HEK293 (cell line): Measurements from ENCODE around the gene PNLDC1.

Experiments
- CTCF ChIA-PET: fragments of 350-600 bp; formaldehyde crosslinking; extraction: SDS; loops from one replicate; lab custom pipeline; 2021; ENCODE audit warnings: antibody characterized with exemption; lab: Yijun Ruan, JAX
- POLR2A ChIA-PET: fragments of 300-600 bp; formaldehyde crosslinking; extraction: SDS; loops from one replicate; lab custom pipeline; 2020; ENCODE audit warnings: antibody characterized with exemption, inconsistent platforms; lab: Yijun Ruan, JAX
- H3K27ac ChIP-seq: fragments of 200-500 bp; sonication (Bioruptor generic); 2 replicates; pipeline ENCODE4 v1.5.1; 2014; ENCODE audit warnings: low read depth, low read length, control low read depth, inconsistent platforms; ENCODE audit errors: extremely low read depth
- H3K36me3 ChIP-seq, 2 experiments: fragments of 200-500 bp in 1 of 2; sonication (Bioruptor generic) in 1 of 2; 1 replicate in 1 of 2; 2 replicates in 1 of 2; pipeline ENCODE4 v1.5.1; 2014 to 2017; ENCODE audit warnings: inconsistent platforms in 2 of 2, low read length in 2 of 2; ENCODE audit not compliant: control insufficient read depth in 2 of 2, insufficient read depth in 1 of 2
- H3K4me1 ChIP-seq: fragments of 200-500 bp; sonication (Bioruptor generic); 2 replicates; pipeline ENCODE4 v1.5.1; 2014; ENCODE audit warnings: mild to moderate bottlenecking, low read length, inconsistent platforms; ENCODE audit not compliant: control insufficient read depth, insufficient read depth
- H3K4me3 ChIP-seq: 2 replicates; pipeline ENCODE4 v1.5.1; 2011; ENCODE audit warnings: low read depth, mild to moderate bottlenecking, control low read depth, low read length, moderate library complexity
- H3K9me3 ChIP-seq: fragments of 200-500 bp; sonication (Bioruptor generic); 2 replicates; pipeline ENCODE4 v1.5.1; 2014; ENCODE audit warnings: low read depth, low read length, inconsistent platforms; ENCODE audit not compliant: control insufficient read depth, insufficient read depth
- PRDM1 ChIP-seq: fragments of 450-650 bp; formaldehyde crosslinking; IDR thresholded peaks from 2 replicates; pipeline ENCODE4; 2016; ENCODE audit warnings: missing biosample characterization, missing genetic modification characterization
- SCRT2 ChIP-seq: fragments of 450-650 bp; formaldehyde crosslinking; IDR thresholded peaks from 2 replicates; pipeline ENCODE4 v1.5.1; 2016; ENCODE audit warnings: missing biosample characterization, missing genetic modification characterization
- SP7 ChIP-seq: fragments of 450-650 bp; formaldehyde crosslinking; IDR thresholded peaks from 2 replicates; pipeline ENCODE4 v1.5.1; 2016; ENCODE audit warnings: missing biosample characterization, missing genetic modification characterization
- ZNF138 ChIP-seq: fragments of 450-650 bp; formaldehyde crosslinking; IDR thresholded peaks from 2 replicates; pipeline ENCODE4 v1.5.1; 2016; ENCODE audit warnings: missing biosample characterization, missing genetic modification characterization, borderline replicate concordance
- ZNF19 ChIP-seq: fragments of 450-650 bp; formaldehyde crosslinking; IDR thresholded peaks from 2 replicates; pipeline ENCODE4; 2016; ENCODE audit warnings: missing biosample characterization, missing genetic modification characterization, low read depth
- ZNF324 ChIP-seq: fragments of 450-650 bp; formaldehyde crosslinking; IDR thresholded peaks from 2 replicates; pipeline ENCODE4 v1.5.1; 2016; ENCODE audit warnings: missing biosample characterization, missing genetic modification characterization
- ZNF335 ChIP-seq: fragments of 450-650 bp; formaldehyde crosslinking; conservative IDR thresholded peaks from 2 replicates; pipeline ENCODE4 v1.5.1; 2016; ENCODE audit warnings: missing biosample characterization, missing genetic modification characterization
- ZNF354C ChIP-seq: fragments of 450-650 bp; formaldehyde crosslinking; IDR thresholded peaks from 2 replicates; pipeline ENCODE4 v1.5.1; 2016; ENCODE audit warnings: missing biosample characterization, missing genetic modification characterization, low read depth, borderline replicate concordance
- ZNF366 ChIP-seq: fragments of 450-650 bp; formaldehyde crosslinking; conservative IDR thresholded peaks from 2 replicates; pipeline ENCODE4 v1.5.1; 2016; ENCODE audit warnings: missing biosample characterization, missing genetic modification characterization
- ZNF37A ChIP-seq: fragments of 450-650 bp; IDR thresholded peaks from 2 replicates; pipeline ENCODE4 v1.5.1; 2018; ENCODE audit warnings: missing biosample characterization, missing genetic modification characterization
- ZNF391 ChIP-seq: fragments of 450-650 bp; formaldehyde crosslinking; IDR thresholded peaks from 2 replicates; pipeline ENCODE4 v1.5.1; 2016; ENCODE audit warnings: low read depth, missing biosample characterization, missing genetic modification characterization, borderline replicate concordance
- ZNF560 ChIP-seq: fragments of 450-650 bp; formaldehyde crosslinking; IDR thresholded peaks from 2 replicates; pipeline ENCODE4 v1.5.1; 2017; ENCODE audit warnings: missing biosample characterization, missing genetic modification characterization, borderline replicate concordance
- TF ChIP-seq, protein P1 (sequence below): fragments of 450-650 bp; formaldehyde crosslinking; IDR thresholded peaks from 2 replicates; pipeline ENCODE4 v1.5.1; 2016; ENCODE audit warnings: missing biosample characterization, missing genetic modification characterization
- TF ChIP-seq, protein P2 (sequence below): IDR thresholded peaks from 2 replicates; pipeline ENCODE4 v1.6.1; 2011; ENCODE audit warnings: mild to moderate bottlenecking, low read depth, low read length, borderline replicate concordance
- TF ChIP-seq, protein P3 (sequence below): fragments of 450-650 bp; formaldehyde crosslinking; IDR thresholded peaks from 2 replicates; pipeline ENCODE4 v1.5.1; 2016; ENCODE audit warnings: missing biosample characterization, missing genetic modification characterization, low read depth
- TF ChIP-seq, protein P4 (sequence below): fragments of 450-650 bp; formaldehyde crosslinking; IDR thresholded peaks from 2 replicates; pipeline ENCODE4 v1.5.1; 2016; ENCODE audit warnings: missing biosample characterization, missing genetic modification characterization, borderline replicate concordance
- TF ChIP-seq, protein P5 (sequence below): fragments of 450-650 bp; formaldehyde crosslinking; IDR thresholded peaks from 2 replicates; pipeline ENCODE4; 2016; ENCODE audit warnings: missing biosample characterization, missing genetic modification characterization
- TF ChIP-seq, protein P6 (sequence below): fragments of 450-650 bp; formaldehyde crosslinking; IDR thresholded peaks from 2 replicates; pipeline ENCODE4 v1.5.1; 2016; ENCODE audit warnings: missing biosample characterization, missing genetic modification characterization, low read depth
- TF ChIP-seq, protein P7 (sequence below): fragments of 450-650 bp; formaldehyde crosslinking; IDR thresholded peaks from 2 replicates; pipeline ENCODE4 v1.5.1; 2016; ENCODE audit warnings: missing biosample characterization, missing genetic modification characterization

The PNLDC1 gene

DNA sequence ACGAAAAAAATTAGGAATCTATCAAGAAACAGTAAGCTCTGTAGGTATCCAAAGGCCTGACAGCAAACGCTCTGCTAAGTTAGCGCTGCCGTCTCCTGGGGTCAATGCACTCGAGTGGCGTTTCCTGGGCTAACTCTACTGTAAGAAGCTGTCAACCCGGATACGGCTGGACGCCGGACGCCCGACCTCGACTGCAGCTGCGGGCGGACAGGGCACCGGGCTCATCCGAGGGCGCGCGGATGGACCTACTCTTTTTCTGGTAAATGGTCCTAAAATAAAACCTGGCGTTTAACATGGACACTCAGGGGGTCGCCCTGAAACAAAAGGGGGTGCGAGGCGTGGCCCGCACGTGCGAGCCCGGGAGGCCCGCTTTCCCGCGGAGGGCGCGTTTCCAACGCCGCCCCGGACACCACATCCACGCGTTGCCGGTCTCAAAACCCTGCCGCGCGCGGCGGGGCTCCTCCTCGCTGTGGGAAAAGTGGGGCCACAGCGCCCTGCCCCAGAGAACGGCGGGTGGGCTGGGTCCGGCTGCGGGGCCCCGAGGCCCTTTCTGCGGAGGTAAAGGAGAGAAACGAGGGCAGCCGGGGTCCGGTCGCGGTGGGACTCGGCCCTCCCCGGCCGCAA is 11.2 kb upstream of the PNLDC1 start (continued):
- TF ChIP-seq, protein P1, sequence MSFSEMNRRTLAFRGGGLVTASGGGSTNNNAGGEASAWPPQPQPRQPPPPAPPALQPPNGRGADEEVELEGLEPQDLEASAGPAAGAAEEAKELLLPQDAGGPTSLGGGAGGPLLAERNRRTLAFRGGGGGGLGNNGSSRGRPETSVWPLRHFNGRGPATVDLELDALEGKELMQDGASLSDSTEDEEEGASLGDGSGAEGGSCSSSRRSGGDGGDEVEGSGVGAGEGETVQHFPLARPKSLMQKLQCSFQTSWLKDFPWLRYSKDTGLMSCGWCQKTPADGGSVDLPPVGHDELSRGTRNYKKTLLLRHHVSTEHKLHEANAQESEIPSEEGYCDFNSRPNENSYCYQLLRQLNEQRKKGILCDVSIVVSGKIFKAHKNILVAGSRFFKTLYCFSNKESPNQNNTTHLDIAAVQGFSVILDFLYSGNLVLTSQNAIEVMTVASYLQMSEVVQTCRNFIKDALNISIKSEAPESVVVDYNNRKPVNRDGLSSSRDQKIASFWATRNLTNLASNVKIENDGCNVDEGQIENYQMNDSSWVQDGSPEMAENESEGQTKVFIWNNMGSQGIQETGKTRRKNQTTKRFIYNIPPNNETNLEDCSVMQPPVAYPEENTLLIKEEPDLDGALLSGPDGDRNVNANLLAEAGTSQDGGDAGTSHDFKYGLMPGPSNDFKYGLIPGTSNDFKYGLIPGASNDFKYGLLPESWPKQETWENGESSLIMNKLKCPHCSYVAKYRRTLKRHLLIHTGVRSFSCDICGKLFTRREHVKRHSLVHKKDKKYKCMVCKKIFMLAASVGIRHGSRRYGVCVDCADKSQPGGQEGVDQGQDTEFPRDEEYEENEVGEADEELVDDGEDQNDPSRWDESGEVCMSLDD (tag by site-specific recombination), result 0 out of 2 replicates have a peak, but pooled peaks have one; percentile 49

DNA sequence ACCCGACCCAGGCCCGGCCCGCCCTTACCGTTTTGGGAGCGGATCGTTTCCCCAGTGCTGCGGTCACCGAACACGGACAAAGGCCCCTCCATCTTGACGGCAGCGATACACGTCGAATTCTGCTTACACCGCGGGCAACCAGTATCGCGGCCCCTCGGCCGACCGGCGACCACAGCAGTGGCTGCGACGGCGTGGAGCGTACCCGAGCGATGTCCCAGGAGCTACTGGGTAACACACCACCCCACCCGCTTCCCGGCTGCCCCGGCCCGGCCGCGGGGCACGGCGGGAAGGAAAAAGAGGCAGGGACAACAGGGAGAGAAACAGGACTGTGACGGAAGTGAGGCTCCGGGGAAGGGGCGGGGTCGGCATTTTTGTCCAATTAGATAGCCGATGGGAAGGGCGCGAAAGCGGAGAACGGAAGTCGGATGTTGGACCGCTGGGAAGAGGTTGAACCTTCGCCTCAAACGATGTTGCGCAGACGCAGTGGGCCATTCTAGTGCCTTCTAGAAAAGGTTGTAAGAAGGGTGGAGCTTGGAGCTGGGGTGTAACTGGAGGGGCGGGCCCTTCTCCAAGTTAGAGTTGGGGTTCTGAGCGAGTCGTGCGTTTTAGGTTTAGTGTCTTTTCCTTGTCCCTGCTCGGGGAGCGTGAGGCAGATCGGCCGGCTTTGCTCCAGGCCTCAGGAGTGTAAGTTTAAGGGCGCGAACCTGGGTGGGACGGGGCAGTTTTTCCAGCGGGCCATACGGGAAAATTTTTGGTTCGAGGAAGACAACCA is 10.5 kb upstream of the PNLDC1 start, which contains the start of gene TCP1:
TSS of gene TCP1 (minus strand) at position 226 of the 772 bp plus-strand sequence. CDS start at position 92, 134 bp downstream.
- Histone ChIP-seq H3K27ac (peak within 1 kb of the TSS; percentile 66), H3K4me1 (peaks cover 8% of the 10 kb centered on the region), H3K9me3 (no peaks in the 10 kb centered on the region), H3K36me3 (peaks cover 30 to 74% of the 10 kb centered on the region in 2 experiments), H3K4me3 (peak within 1 kb of the TSS; percentile 98)
- CTCF ChIA-PET, result interaction anchor here (0.6 to 2.3 kb wide), 9 partner anchors 25 to 1731 kb away, joined by 3 to 17 read pairs (median 4); no protein-coding TSS in a partner anchor
- POLR2A ChIA-PET, result interaction anchor here (0.6 to 4.2 kb wide), 33 partner anchors 9 to 509 kb away, joined by 3 to 115 read pairs (median 6); partner anchors contain the start of genes ACAT2, PNLDC1, SOD2 and WTAP
- TF ChIP-seq ZNF560 (tag by site-specific recombination), result no peak
- TF ChIP-seq, protein P2, sequence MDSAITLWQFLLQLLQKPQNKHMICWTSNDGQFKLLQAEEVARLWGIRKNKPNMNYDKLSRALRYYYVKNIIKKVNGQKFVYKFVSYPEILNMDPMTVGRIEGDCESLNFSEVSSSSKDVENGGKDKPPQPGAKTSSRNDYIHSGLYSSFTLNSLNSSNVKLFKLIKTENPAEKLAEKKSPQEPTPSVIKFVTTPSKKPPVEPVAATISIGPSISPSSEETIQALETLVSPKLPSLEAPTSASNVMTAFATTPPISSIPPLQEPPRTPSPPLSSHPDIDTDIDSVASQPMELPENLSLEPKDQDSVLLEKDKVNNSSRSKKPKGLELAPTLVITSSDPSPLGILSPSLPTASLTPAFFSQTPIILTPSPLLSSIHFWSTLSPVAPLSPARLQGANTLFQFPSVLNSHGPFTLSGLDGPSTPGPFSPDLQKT, result 0 out of 2 replicates have a peak, but pooled peaks have one; percentile 30
- TF ChIP-seq, protein P3, sequence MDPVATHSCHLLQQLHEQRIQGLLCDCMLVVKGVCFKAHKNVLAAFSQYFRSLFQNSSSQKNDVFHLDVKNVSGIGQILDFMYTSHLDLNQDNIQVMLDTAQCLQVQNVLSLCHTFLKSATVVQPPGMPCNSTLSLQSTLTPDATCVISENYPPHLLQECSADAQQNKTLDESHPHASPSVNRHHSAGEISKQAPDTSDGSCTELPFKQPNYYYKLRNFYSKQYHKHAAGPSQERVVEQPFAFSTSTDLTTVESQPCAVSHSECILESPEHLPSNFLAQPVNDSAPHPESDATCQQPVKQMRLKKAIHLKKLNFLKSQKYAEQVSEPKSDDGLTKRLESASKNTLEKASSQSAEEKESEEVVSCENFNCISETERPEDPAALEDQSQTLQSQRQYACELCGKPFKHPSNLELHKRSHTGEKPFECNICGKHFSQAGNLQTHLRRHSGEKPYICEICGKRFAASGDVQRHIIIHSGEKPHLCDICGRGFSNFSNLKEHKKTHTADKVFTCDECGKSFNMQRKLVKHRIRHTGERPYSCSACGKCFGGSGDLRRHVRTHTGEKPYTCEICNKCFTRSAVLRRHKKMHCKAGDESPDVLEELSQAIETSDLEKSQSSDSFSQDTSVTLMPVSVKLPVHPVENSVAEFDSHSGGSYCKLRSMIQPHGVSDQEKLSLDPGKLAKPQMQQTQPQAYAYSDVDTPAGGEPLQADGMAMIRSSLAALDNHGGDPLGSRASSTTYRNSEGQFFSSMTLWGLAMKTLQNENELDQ (tag by site-specific recombination), result no peak
- no peak for TF ChIP-seq PRDM1 (tag by site-specific recombination)
- no peak for TF ChIP-seq ZNF354C (tag by site-specific recombination)
- no peak for TF ChIP-seq ZNF19 (tag by site-specific recombination)
- TF ChIP-seq ZNF138 (tag by site-specific recombination), result no peak
- peak; percentile 42; the same call in 1 of the 2 replicates for TF ChIP-seq SP7
- TF ChIP-seq ZNF391 (tag by site-specific recombination), result peak; percentile 55; the same call in 1 of the 2 replicates
- TF ChIP-seq, protein P4, sequence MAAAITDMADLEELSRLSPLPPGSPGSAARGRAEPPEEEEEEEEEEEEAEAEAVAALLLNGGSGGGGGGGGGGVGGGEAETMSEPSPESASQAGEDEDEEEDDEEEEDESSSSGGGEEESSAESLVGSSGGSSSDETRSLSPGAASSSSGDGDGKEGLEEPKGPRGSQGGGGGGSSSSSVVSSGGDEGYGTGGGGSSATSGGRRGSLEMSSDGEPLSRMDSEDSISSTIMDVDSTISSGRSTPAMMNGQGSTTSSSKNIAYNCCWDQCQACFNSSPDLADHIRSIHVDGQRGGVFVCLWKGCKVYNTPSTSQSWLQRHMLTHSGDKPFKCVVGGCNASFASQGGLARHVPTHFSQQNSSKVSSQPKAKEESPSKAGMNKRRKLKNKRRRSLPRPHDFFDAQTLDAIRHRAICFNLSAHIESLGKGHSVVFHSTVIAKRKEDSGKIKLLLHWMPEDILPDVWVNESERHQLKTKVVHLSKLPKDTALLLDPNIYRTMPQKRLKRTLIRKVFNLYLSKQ (tag by site-specific recombination), result no peak
- TF ChIP-seq, protein P5, sequence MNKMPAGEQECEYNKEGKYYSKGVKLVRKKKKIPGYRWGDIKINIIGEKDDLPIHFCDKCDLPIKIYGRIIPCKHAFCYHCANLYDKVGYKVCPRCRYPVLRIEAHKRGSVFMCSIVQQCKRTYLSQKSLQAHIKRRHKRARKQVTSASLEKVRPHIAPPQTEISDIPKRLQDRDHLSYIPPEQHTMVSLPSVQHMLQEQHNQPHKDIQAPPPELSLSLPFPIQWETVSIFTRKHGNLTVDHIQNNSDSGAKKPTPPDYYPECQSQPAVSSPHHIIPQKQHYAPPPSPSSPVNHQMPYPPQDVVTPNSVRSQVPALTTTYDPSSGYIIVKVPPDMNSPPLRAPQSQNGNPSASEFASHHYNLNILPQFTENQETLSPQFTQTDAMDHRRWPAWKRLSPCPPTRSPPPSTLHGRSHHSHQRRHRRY (tag by site-specific recombination), result no peak
- peak; percentile 86 for TF ChIP-seq ZNF335 (tag by site-specific recombination)
- TF ChIP-seq SCRT2 (tag by site-specific recombination), result no peak
- no peak for TF ChIP-seq ZNF37A (tag by site-specific recombination)
- TF ChIP-seq ZNF324, result 0 out of 2 replicates have a peak, but pooled peaks have one; percentile 25
- TF ChIP-seq, protein P6, sequence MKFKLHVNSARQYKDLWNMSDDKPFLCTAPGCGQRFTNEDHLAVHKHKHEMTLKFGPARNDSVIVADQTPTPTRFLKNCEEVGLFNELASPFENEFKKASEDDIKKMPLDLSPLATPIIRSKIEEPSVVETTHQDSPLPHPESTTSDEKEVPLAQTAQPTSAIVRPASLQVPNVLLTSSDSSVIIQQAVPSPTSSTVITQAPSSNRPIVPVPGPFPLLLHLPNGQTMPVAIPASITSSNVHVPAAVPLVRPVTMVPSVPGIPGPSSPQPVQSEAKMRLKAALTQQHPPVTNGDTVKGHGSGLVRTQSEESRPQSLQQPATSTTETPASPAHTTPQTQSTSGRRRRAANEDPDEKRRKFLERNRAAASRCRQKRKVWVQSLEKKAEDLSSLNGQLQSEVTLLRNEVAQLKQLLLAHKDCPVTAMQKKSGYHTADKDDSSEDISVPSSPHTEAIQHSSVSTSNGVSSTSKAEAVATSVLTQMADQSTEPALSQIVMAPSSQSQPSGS (tag by site-specific recombination), result no peak
- TF ChIP-seq ZNF366 (tag by site-specific recombination), result peak; percentile 75
- TF ChIP-seq, protein P7, sequence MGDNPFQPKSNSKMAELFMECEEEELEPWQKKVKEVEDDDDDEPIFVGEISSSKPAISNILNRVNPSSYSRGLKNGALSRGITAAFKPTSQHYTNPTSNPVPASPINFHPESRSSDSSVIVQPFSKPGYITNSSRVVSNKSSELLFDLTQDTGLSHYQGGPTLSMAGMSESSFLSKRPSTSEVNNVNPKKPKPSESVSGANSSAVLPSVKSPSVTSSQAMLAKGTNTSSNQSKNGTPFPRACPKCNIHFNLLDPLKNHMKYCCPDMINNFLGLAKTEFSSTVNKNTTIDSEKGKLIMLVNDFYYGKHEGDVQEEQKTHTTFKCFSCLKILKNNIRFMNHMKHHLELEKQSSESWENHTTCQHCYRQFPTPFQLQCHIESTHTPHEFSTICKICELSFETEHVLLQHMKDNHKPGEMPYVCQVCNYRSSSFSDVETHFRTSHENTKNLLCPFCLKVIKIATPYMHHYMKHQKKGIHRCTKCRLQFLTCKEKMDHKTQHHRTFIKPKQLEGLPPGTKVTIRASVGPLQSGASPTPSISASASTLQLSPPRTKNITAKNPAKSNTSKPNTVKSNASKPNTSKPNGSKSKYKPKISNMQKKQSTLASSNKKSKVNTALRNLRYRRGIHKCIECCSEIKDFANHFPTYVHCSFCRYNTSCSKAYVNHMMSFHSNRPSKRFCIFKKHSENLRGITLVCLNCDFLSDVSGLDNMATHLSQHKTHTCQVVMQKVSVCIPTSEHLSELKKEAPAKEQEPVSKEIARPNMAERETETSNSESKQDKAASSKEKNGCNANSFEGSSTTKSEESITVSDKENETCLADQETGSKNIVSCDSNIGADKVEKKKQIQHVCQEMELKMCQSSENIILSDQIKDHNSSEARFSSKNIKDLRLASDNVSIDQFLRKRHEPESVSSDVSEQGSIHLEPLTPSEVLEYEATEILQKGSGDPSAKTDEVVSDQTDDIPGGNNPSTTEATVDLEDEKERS (tag by site-specific recombination), result no peak
